Activated T-cell treated with anti-CD3 and anti-CD28 coated beads, Interleukin-2, amount 50 U/mL, for 72 hours (primary cell): ENCODE data around the gene MLH3. TPM values are rescaled to one million over a fixed set of nuclear protein-coding genes. Genes with fewer than 3 reads are reported as not detected.
"Not testable (repeated sequence)": the region's sequence is repeated elsewhere in the genome, so short reads cannot be mapped to it uniquely, and the experiment has no call there.

Source experiments
- ATAC-seq, 2 donors: fragments of 150-1000 bp; cut with Tn5 transposase; replicated peaks in 1 of 2; 2 replicates each; pipeline ENCODE4 v1.10.0; 2021; ENCODE audit warnings: moderate library complexity in 2 of 2, mild to moderate bottlenecking in 1 of 2
- DNase-seq, 2 donors: peaks; one replicate each; pipeline ENCODE4 v3.0.0; 2021 to 2022; ENCODE audit warnings: mixed read lengths in 1 of 2
- H3K27ac Mint-ChIP-seq: one replicate; pipeline ENCODE4 v1.8.0; 2022; ENCODE audit warnings: mild to moderate bottlenecking, moderate library complexity, mixed read lengths
- H3K27me3 Mint-ChIP-seq: one replicate; pipeline ENCODE4 v1.8.0; 2022; ENCODE audit warnings: low read depth, mixed read lengths
- H3K36me3 Mint-ChIP-seq, 2 donors: one replicate each; pipeline ENCODE4 v1.8.0; 2022; ENCODE audit warnings: mixed read lengths in 2 of 2, mild to moderate bottlenecking in 1 of 2; ENCODE audit not compliant: insufficient read depth in 2 of 2
- H3K4me1 Mint-ChIP-seq: one replicate; pipeline ENCODE4 v1.8.0; 2022; ENCODE audit warnings: low read depth, mixed read lengths
- H3K4me3 Mint-ChIP-seq, 2 donors: one replicate each; pipeline ENCODE4 v1.8.0; 2022; ENCODE audit warnings: mild to moderate bottlenecking in 2 of 2, mixed read lengths in 2 of 2, moderate library complexity in 2 of 2
- H3K9me3 Mint-ChIP-seq, 2 donors: one replicate each; pipeline ENCODE4 v1.8.0; 2022; ENCODE audit warnings: mixed read lengths in 2 of 2
- total RNA-seq, 2 donors: library from RNA; stranded (reverse); gene quantifications; one replicate each; pipeline ENCODE4 v1.2.3, GENCODE V29; 2022

The MLH3 gene
- total RNA-seq, 2 donors from 2014 or later: 16.9 to 19.3 TPM

- Mint-ChIP-seq H3K9me3 (no peaks in the 10 kb centered on the region), H3K27ac (peak overlapping the region; percentile 12), H3K36me3 (peaks cover 1 to 31% of the 10 kb centered on the region in 2 donors), H3K27me3 (no peaks in the 10 kb centered on the region), H3K4me3 (peak overlapping the region; percentile 8 to 22), H3K4me1 (peaks cover 39% of the 10 kb centered on the region)
- peak; percentile 24 to 27 for DNase-seq
- ATAC-seq: peak; percentile 91 to 93
These were observed 39.8 kb downstream of the MLH3 start for GRCh38 chr14:75011356-75011994.

DNA sequence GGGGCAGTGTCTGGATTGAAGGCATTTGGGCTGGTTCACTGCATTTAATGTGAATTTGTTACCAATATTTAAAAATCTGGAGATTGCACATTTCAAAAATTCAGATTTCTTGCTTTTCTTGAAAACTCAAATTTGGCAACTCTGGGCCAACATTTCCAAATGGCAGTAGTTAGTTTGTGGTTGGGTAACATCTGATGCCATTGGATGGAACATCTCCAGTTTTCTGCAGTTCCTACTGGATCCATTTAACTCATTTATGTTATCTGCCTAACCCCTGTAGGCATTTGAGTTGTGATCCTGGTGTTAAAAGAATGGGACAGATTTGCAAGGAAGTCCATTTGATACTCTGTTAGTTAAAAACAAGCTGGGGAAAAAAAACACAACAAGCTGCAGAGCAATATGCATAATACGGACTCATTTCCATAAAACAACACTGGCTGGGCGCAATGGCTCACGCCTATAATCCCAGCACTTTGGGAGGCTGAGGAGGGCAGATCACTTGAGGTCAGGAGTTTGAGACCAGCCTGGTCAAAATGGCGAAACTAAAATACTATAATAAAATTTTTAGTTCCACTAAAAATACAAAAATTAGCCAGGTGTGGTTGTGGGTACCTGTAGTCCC is 40.7 kb downstream of the MLH3 start:
- H3K27me3 Mint-ChIP-seq: no peaks in the 10 kb centered on the region
- H3K36me3 Mint-ChIP-seq: peaks cover 1 to 35% of the 10 kb centered on the region in 2 donors
- no peak overlapping the region for H3K4me3 Mint-ChIP-seq
- ATAC-seq (no peak), DNase-seq (no peak)
- no peaks in the 10 kb centered on the region for H3K9me3 Mint-ChIP-seq
- peaks cover 48% of the 10 kb centered on the region for H3K4me1 Mint-ChIP-seq
- peak overlapping the region; percentile 12 for H3K27ac Mint-ChIP-seq

- no peaks in the 10 kb centered on the region for H3K9me3 Mint-ChIP-seq
- H3K36me3 Mint-ChIP-seq: peaks cover 3 to 41% of the 10 kb centered on the region in 2 donors
- H3K27ac Mint-ChIP-seq: no peak overlapping the region
These were observed 42.1 kb downstream of the MLH3 start for GRCh38 chr14:75009176-75009575.

GRCh38 chr14:75005357-75005756 is 45.9 kb downstream of the MLH3 start:
- Mint-ChIP-seq H3K36me3 (peaks cover 5 to 44% of the 10 kb centered on the region in 2 donors), H3K4me1 (peaks cover 58% of the 10 kb centered on the region), H3K27me3 (no peaks in the 10 kb centered on the region), H3K9me3 (peaks cover 2 to 3% of the 10 kb centered on the region in 2 donors), H3K4me3 (no peak overlapping the region), H3K27ac (no peak overlapping the region)
- no peak for ATAC-seq
- DNase-seq: no peak

More at GRCh38 chr14:75009176-75009575, 42.1 kb downstream of the MLH3 start:
- DNase-seq (no peak), ATAC-seq (no peak)
- no peaks in the 10 kb centered on the region for H3K27me3 Mint-ChIP-seq
- H3K4me3 Mint-ChIP-seq: no peak overlapping the region
- peaks cover 62% of the 10 kb centered on the region for H3K4me1 Mint-ChIP-seq

DNA sequence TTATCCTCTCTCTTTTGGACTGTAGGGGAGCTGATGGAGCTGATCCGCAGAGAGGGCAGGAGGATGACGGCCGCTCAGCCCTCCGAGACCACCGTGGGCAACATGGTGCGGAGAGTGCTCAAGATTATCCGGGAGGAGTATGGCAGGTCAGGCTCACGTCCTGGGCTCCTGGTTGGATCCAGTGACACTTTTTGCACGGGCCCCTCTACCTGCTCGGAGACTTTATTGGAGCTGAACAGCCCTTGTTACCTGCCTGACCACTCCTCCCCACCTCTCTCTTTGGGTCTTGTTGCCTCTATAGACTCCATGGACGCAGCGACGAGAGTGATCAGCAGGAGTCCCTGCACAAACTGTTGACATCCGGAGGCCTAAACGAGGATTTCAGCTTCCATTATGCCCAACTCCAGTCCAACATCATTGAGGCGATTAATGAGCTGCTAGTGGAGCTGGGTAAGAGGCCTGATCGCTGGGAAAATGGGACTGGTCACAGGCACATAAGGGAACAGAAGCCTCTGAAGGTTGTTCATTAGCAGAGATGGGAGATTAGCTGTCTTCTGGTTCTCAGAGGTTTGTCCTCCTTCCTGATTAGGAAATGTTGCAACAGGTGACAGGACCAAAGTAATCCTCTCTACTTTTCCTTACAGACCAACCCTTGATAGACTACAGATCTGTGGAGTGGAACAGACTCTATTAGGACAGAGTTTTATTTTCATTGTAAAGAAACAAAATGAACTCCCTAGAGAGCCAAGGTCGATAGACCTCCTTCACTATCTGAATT is 47.8 kb downstream of the MLH3 start:
- Mint-ChIP-seq H3K27ac (peak overlapping the region; percentile 61), H3K4me3 (peak overlapping the region; percentile 82 to 95), H3K4me1 (peaks cover 51% of the 10 kb centered on the region), H3K9me3 (peaks cover 2 to 3% of the 10 kb centered on the region in 2 donors), H3K36me3 (peaks cover 5 to 30% of the 10 kb centered on the region in 2 donors), H3K27me3 (no peaks in the 10 kb centered on the region)
- ATAC-seq (no peak), DNase-seq (peak in 1 of 2 donors; percentile 7)

- peak within 1 kb of the TSS; percentile 78 for H3K27ac Mint-ChIP-seq
- H3K4me1 Mint-ChIP-seq: peaks cover 47% of the 10 kb centered on the region
- H3K36me3 Mint-ChIP-seq: peaks cover 5 to 27% of the 10 kb centered on the region in 2 donors
- DNase-seq (peak; percentile 99), ATAC-seq (peak; percentile 98)
- H3K4me3 Mint-ChIP-seq: peak within 1 kb of the TSS; percentile 82 to 95
- H3K27me3 Mint-ChIP-seq: no peaks in the 10 kb centered on the region
- peaks cover 2 to 3% of the 10 kb centered on the region in 2 donors for H3K9me3 Mint-ChIP-seq
These were observed 48.6 kb downstream of the MLH3 start, which contains the start of gene EIF2B2 for GRCh38 chr14:75002392-75003249. EIF2B2 (plus strand) TSS chr14:75002921; CDS start chr14:75002991, 70 bp downstream.

DNA sequence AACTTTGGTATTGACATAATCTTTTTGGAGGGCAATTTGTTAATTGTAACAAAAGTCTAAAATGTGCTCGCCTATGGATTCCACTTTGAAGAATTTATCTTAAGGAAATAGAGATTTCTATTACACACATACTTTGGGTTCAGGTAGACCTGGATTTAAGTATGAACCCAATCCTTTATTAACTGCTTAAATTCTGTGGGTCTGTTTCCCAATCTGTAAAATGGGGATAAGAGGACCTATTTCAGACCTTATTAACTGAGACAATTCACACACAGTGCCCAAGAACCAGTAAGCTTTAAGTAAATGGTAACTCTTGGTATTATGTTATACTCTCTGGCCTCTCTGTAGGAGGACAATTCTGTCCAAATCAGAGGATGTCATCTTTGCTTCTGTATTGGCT is 49.4 kb downstream of the MLH3 start:
- H3K27me3 Mint-ChIP-seq: no peaks in the 10 kb centered on the region
- peaks cover 5 to 22% of the 10 kb centered on the region in 2 donors for H3K36me3 Mint-ChIP-seq
- H3K4me1 Mint-ChIP-seq: peaks cover 41% of the 10 kb centered on the region
- no peak for ATAC-seq
- no peak for DNase-seq
- peak overlapping the region; percentile 82 to 95 for H3K4me3 Mint-ChIP-seq
- peaks cover 2 to 3% of the 10 kb centered on the region in 2 donors for H3K9me3 Mint-ChIP-seq
- H3K27ac Mint-ChIP-seq: peak overlapping the region; percentile 78

GRCh38 chr14:75001261-75001660 is 50.0 kb downstream of the MLH3 start:
- H3K27ac Mint-ChIP-seq: no peak overlapping the region
- peaks cover 36% of the 10 kb centered on the region for H3K4me1 Mint-ChIP-seq
- peaks cover 2 to 3% of the 10 kb centered on the region in 2 donors for H3K9me3 Mint-ChIP-seq
- no peak overlapping the region for H3K4me3 Mint-ChIP-seq
- no peaks in the 10 kb centered on the region for H3K27me3 Mint-ChIP-seq
- ATAC-seq (no peak), DNase-seq (no peak)
- H3K36me3 Mint-ChIP-seq: peaks cover 5 to 22% of the 10 kb centered on the region in 2 donors

DNA sequence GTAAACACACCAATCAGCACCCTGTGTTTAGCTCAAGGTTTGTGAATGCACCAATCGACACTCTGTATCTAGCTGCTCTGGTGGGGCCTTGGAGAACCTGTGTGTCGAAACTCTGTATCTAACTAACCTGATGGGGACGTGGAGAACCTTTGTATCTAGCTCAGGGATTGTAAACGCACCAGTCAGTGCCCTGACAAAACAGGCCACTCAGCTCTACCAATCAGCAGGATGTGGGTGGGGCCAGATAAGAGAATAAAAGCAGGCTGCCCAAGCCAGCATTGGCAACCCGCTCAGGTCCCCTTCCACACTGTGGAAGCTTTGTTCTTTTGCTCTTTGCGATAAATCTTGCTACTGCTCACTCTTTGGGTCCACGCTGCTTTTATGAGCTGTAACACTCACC is 55.5 kb downstream of the MLH3 start:
- ATAC-seq, H3K27me3 Mint-ChIP-seq, H3K4me1 Mint-ChIP-seq, H3K27ac Mint-ChIP-seq, H3K9me3 Mint-ChIP-seq, DNase-seq, H3K36me3 Mint-ChIP-seq, H3K4me3 Mint-ChIP-seq: not testable (repeated sequence)

GRCh38 chr14:74994182-74994581 is 57.1 kb downstream of the MLH3 start:
- H3K27ac Mint-ChIP-seq, H3K9me3 Mint-ChIP-seq, ATAC-seq, DNase-seq, H3K4me1 Mint-ChIP-seq, H3K36me3 Mint-ChIP-seq, H3K4me3 Mint-ChIP-seq, H3K27me3 Mint-ChIP-seq: not testable (repeated sequence)

DNA sequence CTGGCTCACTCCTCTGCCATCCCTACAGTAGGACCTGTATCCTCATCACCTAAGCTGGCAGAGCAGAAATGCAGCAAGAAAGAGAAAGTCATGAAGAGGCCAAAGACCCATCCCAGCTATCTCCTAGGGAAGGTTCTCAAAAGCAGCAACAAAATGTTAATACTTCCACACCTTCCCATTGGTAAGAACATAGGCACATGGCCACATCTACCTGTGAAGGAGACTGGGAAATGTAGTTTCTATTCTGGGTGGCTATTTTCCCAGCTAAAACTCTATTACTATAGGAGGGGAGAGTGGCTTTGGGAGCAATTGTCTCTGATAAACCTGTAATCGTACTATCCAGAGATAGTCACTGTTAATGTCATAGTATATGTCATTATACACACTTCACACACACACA is 62.3 kb downstream of the MLH3 start:
- no peaks in the 10 kb centered on the region for H3K4me1 Mint-ChIP-seq
- ATAC-seq: no peak
- H3K27ac Mint-ChIP-seq: no peak overlapping the region
- H3K9me3 Mint-ChIP-seq: no peaks in the 10 kb centered on the region
- H3K36me3 Mint-ChIP-seq: no peaks in the 10 kb centered on the region
- no peak overlapping the region for H3K4me3 Mint-ChIP-seq
- no peaks in the 10 kb centered on the region for H3K27me3 Mint-ChIP-seq
- DNase-seq: no peak

DNA sequence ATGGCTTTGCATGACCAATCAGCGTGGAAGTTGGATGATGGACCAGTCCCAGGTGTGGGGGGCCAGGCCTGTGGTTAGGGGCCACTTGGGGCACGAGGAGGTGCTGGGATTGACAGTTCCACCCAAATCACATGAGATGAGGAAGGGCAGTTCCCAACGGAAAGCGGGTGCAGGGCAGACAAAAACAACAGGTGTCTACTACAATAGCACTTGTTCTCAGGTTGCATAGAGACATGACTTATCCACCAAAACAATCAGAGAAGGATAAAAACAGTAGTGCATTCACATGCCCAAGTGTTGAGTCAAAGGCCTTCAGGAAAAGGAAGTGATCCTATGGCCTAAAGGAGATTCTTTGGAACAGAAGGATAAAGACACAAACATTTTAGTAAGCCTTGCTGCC is 63.1 kb downstream of the MLH3 start:
- no peak for ATAC-seq
- Mint-ChIP-seq H3K36me3 (no peaks in the 10 kb centered on the region), H3K4me3 (no peak overlapping the region), H3K27ac (no peak overlapping the region), H3K4me1 (no peaks in the 10 kb centered on the region), H3K27me3 (no peaks in the 10 kb centered on the region), H3K9me3 (no peaks in the 10 kb centered on the region)
- no peak for DNase-seq
